ENCODE measurements around the gene MPV17L2. TPM values are rescaled to one million over a fixed set of nuclear protein-coding genes. Genes with fewer than 3 reads are reported as not detected.
A peak's percentile ranks its signal among the peaks of the same experiment; 100 is the strongest.

Gene MPV17L2
- total RNA-seq, 2 donors from 2014 or later, result 20.9 to 21.8 TPM

DNA sequence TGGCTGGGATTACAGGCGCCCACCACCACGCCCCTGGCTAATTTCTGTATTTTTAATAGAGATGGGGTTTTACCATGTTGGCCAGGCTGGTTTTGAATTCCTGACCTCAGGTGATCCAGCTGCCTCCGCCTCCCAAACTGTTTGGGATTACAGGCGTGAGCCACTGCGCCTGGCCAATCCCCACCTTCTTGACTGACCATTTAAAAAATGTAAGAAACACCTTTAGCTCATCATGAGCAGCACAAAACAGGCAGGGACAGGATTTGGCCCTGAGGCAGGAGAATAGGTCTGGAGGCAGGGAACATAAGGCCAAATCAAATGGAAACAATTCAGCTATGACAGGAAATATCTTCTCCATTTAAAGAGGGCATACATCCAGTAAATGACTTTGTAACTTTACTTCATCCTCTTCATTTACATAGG is 1.4 kb upstream of the MPV17L2 start:
- no peak for DNase-seq
- peak overlapping the region; percentile 82 for H3K4me3 Mint-ChIP-seq
- Histone ChIP-seq H3K36me3 (ENCODE audit: control insufficient read depth, insufficient read depth, low read length) (peaks cover 8% of the 10 kb centered on the region), H3K27ac (ENCODE audit: low read depth, low read length) (no peak overlapping the region), H3K27me3 (ENCODE audit: control insufficient read depth, insufficient read depth, low read length, poor library complexity, severe bottlenecking) (no peaks in the 10 kb centered on the region), H3K9ac (ENCODE audit: extremely low read depth, low read length, poor library complexity, severe bottlenecking) (no peak overlapping the region), H3K9me3 (ENCODE audit: control insufficient read depth, low read length) (no peaks in the 10 kb centered on the region), H3K4me3 (ENCODE audit: low read length) (no peak overlapping the region), H3K4me1 (ENCODE audit: control insufficient read depth, insufficient read depth, low read length) (no peaks in the 10 kb centered on the region)
- no peaks in the 10 kb centered on the region for H3K27me3 Mint-ChIP-seq (ENCODE audit: insufficient read depth)
- H3K27ac Mint-ChIP-seq, result peak overlapping the region; percentile 92
- H3K4me1 Mint-ChIP-seq, result peaks cover 10% of the 10 kb centered on the region
- no peak for TF ChIP-seq CTCF (conservative IDR thresholded peaks at IDR 0.05)
- H3K36me3 Mint-ChIP-seq (ENCODE audit: low read depth), result peaks cover 8% of the 10 kb centered on the region
- WGBS, 2 experiments (ENCODE audit: insufficient coverage in 1 of 2, insufficient read length in 1 of 2), result 88 to 96% methylated on average over 3 to 5 of the region's 5 CpGs
- no peaks in the 10 kb centered on the region for H3K9me3 Mint-ChIP-seq

DNA sequence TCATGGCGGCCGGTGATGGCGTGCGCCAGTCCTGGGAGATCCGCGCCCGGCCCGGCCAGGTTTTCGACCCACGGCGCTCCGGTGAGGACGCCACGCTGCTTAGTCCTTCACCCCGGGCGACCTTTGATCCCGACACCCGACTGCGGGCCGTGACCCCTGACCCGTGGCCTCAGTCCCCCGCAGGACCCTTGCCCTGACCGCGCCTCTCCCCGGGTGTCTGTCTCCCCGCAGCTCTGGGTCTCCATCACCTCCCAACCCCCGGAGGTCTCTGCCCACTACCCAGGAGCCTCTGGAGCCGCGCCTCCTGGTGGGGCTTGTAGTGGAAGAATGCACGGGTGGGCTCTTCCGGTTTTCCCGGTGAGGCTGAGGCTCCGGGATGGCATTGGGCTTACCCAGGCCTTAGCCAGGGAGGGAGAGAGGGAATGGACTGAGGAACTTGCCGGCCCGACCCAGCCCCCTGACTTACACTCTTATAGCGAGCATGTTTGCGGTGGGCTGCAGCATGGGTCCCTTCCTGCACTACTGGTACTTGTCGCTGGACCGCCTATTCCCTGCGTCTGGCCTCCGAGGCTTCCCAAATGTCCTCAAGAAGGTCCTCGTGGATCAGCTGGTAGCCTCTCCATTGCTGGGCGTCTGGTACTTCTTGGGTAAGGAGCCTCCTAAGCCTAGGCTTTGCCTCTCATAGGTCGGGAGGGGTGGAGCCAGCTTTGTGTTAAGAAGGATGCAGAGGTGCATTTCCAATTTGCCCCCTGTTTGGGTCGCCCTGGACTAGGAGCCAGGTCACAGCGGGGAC is 566 bp downstream of the MPV17L2 start:
- H3K27ac ChIP-seq (ENCODE audit: low read depth, low read length), result peak overlapping the region; percentile 57
- peak overlapping the region; percentile 49 for H3K9ac ChIP-seq (ENCODE audit: extremely low read depth, low read length, poor library complexity, severe bottlenecking)
- DNase-seq, result peak; percentile 67
- Mint-ChIP-seq H3K36me3 (ENCODE audit: low read depth) (peaks cover 14% of the 10 kb centered on the region), H3K4me3 (peak overlapping the region; percentile 82), H3K4me1 (peaks cover 10% of the 10 kb centered on the region), H3K27ac (peak overlapping the region; percentile 90), H3K9me3 (no peaks in the 10 kb centered on the region), H3K27me3 (ENCODE audit: insufficient read depth) (no peaks in the 10 kb centered on the region)
- peak; percentile 15 for TF ChIP-seq CTCF (conservative IDR thresholded peaks at IDR 0.05)
- 7 to 23% methylated on average over 7 to 46 of the region's 46 CpGs for WGBS, 2 experiments (ENCODE audit: insufficient coverage in 1 of 2, insufficient read length in 1 of 2)
- H3K27me3 ChIP-seq (ENCODE audit: control insufficient read depth, insufficient read depth, low read length, poor library complexity, severe bottlenecking), result no peaks in the 10 kb centered on the region
- H3K9me3 ChIP-seq (ENCODE audit: control insufficient read depth, low read length), result no peaks in the 10 kb centered on the region
- H3K4me1 ChIP-seq (ENCODE audit: control insufficient read depth, insufficient read depth, low read length), result no peaks in the 10 kb centered on the region
- H3K36me3 ChIP-seq (ENCODE audit: control insufficient read depth, insufficient read depth, low read length), result peaks cover 8% of the 10 kb centered on the region
- H3K4me3 ChIP-seq (ENCODE audit: low read length), result peak overlapping the region; percentile 93

DNA sequence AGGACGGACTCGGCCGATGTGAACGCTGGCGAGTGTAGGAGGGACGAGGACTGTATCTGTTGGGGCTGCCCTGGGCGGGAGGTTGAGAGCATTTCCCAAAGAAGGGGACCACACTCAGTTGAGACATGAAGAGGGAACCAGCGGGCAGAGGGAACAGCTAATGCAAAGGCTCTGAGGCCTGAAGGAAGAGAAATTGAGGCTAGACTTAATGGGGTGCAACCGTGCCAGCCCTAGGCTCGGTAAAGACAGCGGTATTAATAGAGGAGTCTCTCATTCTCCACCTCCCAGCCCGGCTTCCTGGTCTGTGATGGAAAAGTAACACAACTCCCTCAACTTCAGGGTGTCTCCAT is 1.1 kb downstream of the MPV17L2 start:
- DNase-seq, result no peak
- Mint-ChIP-seq H3K27ac (peak overlapping the region; percentile 30), H3K27me3 (ENCODE audit: insufficient read depth) (no peaks in the 10 kb centered on the region), H3K9me3 (no peaks in the 10 kb centered on the region), H3K4me3 (peak overlapping the region; percentile 82), H3K36me3 (ENCODE audit: low read depth) (peaks cover 16% of the 10 kb centered on the region), H3K4me1 (peaks cover 10% of the 10 kb centered on the region)
- no peak for TF ChIP-seq CTCF (conservative IDR thresholded peaks at IDR 0.05)
- H3K9me3 ChIP-seq (ENCODE audit: control insufficient read depth, low read length), result no peaks in the 10 kb centered on the region
- H3K36me3 ChIP-seq (ENCODE audit: control insufficient read depth, insufficient read depth, low read length), result peaks cover 8% of the 10 kb centered on the region
- no peak overlapping the region for H3K27ac ChIP-seq (ENCODE audit: low read depth, low read length)
- H3K4me3 ChIP-seq (ENCODE audit: low read length), result peak overlapping the region; percentile 93
- H3K4me1 ChIP-seq (ENCODE audit: control insufficient read depth, insufficient read depth, low read length), result no peaks in the 10 kb centered on the region
- H3K27me3 ChIP-seq (ENCODE audit: control insufficient read depth, insufficient read depth, low read length, poor library complexity, severe bottlenecking), result no peaks in the 10 kb centered on the region
- no peak overlapping the region for H3K9ac ChIP-seq (ENCODE audit: extremely low read depth, low read length, poor library complexity, severe bottlenecking)
- 79 to 81% methylated on average over 10 to 12 of the region's 12 CpGs for WGBS, 2 experiments (ENCODE audit: insufficient coverage in 1 of 2, insufficient read length in 1 of 2)

All from endodermal cell (in vitro differentiated cells).